H1 (cell line): ENCODE data around the gene FSCN2. TPM values are rescaled to one million over a fixed set of nuclear protein-coding genes. Genes with fewer than 3 reads are reported as not detected.

Experiments
- EP300 ChIP-seq, 2 experiments: IDR thresholded peaks; 1 replicate in 1 of 2; 2 replicates in 1 of 2; pipeline ENCODE4 v1.6.1; 2011 to 2012; ENCODE audit warnings: low read depth in 2 of 2, low read length in 2 of 2, mild to moderate bottlenecking in 2 of 2, borderline replicate concordance in 1 of 2, inconsistent platforms in 1 of 2, moderate library complexity in 1 of 2
- HDAC6 ChIP-seq: IDR thresholded peaks from one replicate; pipeline ENCODE4 v1.7.1; 2012; ENCODE audit warnings: low read depth, mild to moderate bottlenecking, inconsistent platforms, low read length, moderate library complexity
- polyA plus RNA-seq, 7 experiments: library from polyadenylated mRNA; depleted of rRNA in 3 of 7; stranded (reverse) in 5 of 7; unstranded in 2 of 7; fragments of >200 nt in 5 of 7; fragments of 200-250 nt in 2 of 7; gene quantifications; 1 replicate in 5 of 7; 2 replicates in 1 of 7; 4 replicates in 1 of 7; pipeline versions ENCODE4 v1.2.1 to v1.2.3, GENCODE V29; 2011 to 2013; ENCODE audit warnings: missing spikeins in 2 of 7, mixed read lengths in 2 of 7
- total RNA-seq: library from RNA; stranded (reverse); fragmentation: NEBNext Ultra II Directional; extraction: Animal tissue kit (Norgen Biotek cat#: 25700); gene quantifications from 2 replicates; pipeline ENCODE4 v1.2.1, GENCODE V29; 2021

Gene FSCN2
- total and polyA plus RNA-seq, 2 of the 8 experiments (the other 6 are each of a cell fraction or from before 2014, with no cell fraction given) = 0.18 to 0.30 TPM

GRCh38 chr17:81564778-81565177 lies 36.6 kb downstream of the FSCN2 start (continued):
- TF ChIP-seq EP300 (IDR thresholded peaks at IDR 0.05; ENCODE audit: borderline replicate concordance in 1 of 2, low read depth in 2 of 2, low read length in 2 of 2) (no peak), HDAC6 (no peak)
